Right lobe of liver (tissue), 4 donors: ENCODE measurements around the gene METRNL.

Source experiments
- CTCF ChIP-seq, 4 donors: fragments of 200-600 bp in 3 of 4; fragments of 450-650 bp in 1 of 4; IDR thresholded peaks; one replicate each; pipeline versions ENCODE4 v1.5.1 to v1.8.0; 2016 to 2022; ENCODE audit warnings: antibody characterized with exemption in 4 of 4, mild to moderate bottlenecking in 2 of 4
- POLR2A ChIP-seq: fragments of 450-650 bp; IDR thresholded peaks from one replicate; pipeline ENCODE4 v1.6.1; 2017; ENCODE audit warnings: antibody characterized with exemption, mild to moderate bottlenecking
- donor health status: DM: no; HTN: no; CAD: no.
- donor health status: DM: no; HTN: no; CAD: no.
- donor health status: DM: no; HTN: yes; CAD: no.

DNA sequence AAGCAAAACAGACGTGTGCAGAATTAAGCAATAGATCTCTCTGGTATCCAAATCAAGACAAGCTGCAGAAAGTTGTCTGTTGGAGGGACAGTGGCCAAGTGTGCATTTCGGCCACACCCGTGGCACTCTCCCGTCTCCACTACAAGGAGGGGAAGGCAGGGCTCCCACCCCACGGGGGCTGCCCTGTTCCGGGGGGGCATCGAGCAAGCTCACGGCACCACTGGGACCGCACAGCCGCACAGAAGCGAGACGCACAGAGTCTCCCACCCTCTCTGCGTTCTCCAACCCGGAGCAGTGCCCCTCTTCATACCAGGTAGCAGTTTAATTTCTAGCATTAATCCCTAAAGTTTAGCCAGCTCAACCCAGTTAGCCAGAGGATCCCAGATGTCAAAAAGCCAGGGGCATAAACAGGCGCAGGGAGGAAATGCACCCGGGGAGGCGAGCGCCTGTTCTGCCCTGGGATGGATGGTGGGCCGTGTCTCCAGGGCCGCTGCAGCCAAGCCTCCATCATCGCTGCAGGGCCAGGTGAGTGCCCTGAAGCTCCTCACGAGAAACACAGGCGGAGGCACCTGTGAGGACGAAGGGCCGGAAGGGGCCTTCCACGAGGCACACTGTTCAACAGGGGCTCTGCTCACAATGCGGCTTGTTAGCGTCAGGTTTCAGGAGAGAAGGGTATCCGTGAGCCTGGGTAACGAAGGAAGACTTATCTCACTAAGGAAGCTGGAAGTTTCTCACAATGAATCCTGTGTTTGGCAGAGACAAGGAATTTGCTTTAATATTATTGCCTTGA is 42.1 kb upstream of the METRNL start:
- TF ChIP-seq POLR2A (no peak), CTCF (IDR thresholded peaks at IDR 0.05) (no peak)
